Natural killer cell (primary cell): Measurements from ENCODE around the gene GLB1L. TPM values are rescaled to one million over a fixed set of nuclear protein-coding genes. Genes with fewer than 3 reads are reported as not detected.

Source experiments
- ATAC-seq, 3 donors: fragments of 150-1000 bp in 2 of 3; fragments of 200-7000 bp in 1 of 3; cut with Tn5 transposase; 1 replicate in 1 of 3; 2 replicates in 2 of 3; pipeline ENCODE4 v1.10.0; 2021; ENCODE audit warnings: mild to moderate bottlenecking in 2 of 3, moderate library complexity in 2 of 3
- DNase-seq, 2 donors: peaks; one replicate each; pipeline versions ENCODE4 v3.0.0 to v3.0.0-alpha.2; 2013 to 2021; ENCODE audit warnings: mixed read lengths in 1 of 2
- H3K27ac ChIP-seq: one replicate; pipeline ENCODE4 v1.5.1; 2013; ENCODE audit warnings: mild to moderate bottlenecking, low read length
- H3K27me3 ChIP-seq: one replicate; pipeline ENCODE4 v1.6.1; 2013; ENCODE audit warnings: low read length; ENCODE audit not compliant: control insufficient read depth, insufficient read depth
- H3K36me3 ChIP-seq: one replicate; pipeline ENCODE4 v1.6.1; 2013; ENCODE audit warnings: low read length; ENCODE audit not compliant: control insufficient read depth, insufficient read depth
- H3K4me1 ChIP-seq: one replicate; pipeline ENCODE4 v1.6.1; 2013; ENCODE audit warnings: low read length; ENCODE audit not compliant: control insufficient read depth, insufficient read depth
- H3K4me3 ChIP-seq: one replicate; pipeline ENCODE4 v1.5.1; 2013; ENCODE audit warnings: low read length
- H3K9me3 ChIP-seq: one replicate; pipeline ENCODE4 v1.6.1; 2013; ENCODE audit warnings: low read length; ENCODE audit not compliant: control insufficient read depth, insufficient read depth
- H3K27ac Mint-ChIP-seq, 2 donors: one replicate each; pipeline ENCODE4 v1.8.0; 2022; ENCODE audit warnings: mild to moderate bottlenecking in 2 of 2, mixed read lengths in 2 of 2, moderate library complexity in 1 of 2
- H3K27me3 Mint-ChIP-seq, 2 donors: one replicate each; pipeline ENCODE4 v1.8.0; 2022; ENCODE audit warnings: low read depth in 2 of 2, mixed read lengths in 2 of 2
- H3K36me3 Mint-ChIP-seq: one replicate; pipeline ENCODE4 v1.8.0; 2022; ENCODE audit warnings: mixed read lengths
- H3K4me1 Mint-ChIP-seq, 2 donors: one replicate each; pipeline ENCODE4 v1.8.0; 2022; ENCODE audit warnings: mixed read lengths in 2 of 2
- H3K4me3 Mint-ChIP-seq: one replicate; pipeline ENCODE4 v1.8.0; 2022; ENCODE audit warnings: mild to moderate bottlenecking, moderate library complexity, mixed read lengths
- H3K9me3 Mint-ChIP-seq, 2 donors: one replicate each; pipeline ENCODE4 v1.8.0; 2022; ENCODE audit warnings: mixed read lengths in 2 of 2
- CTCF ChIP-seq: fragments of 200-600 bp; IDR thresholded peaks from one replicate; pipeline ENCODE4 v1.8.0; 2022; ENCODE audit warnings: antibody characterized with exemption
- WGBS: methylation state at CpG from one replicate; pipeline ENCODE4 v1.1.7; 2013; ENCODE audit warnings: missing lambda C conversion rate; ENCODE audit not compliant: insufficient coverage; 5-methylcytosine and 5-hydroxymethylcytosine counted together
- intact Hi-C: fragments of 100-400 bp; cut with micrococcal nuclease; formaldehyde crosslinking; loops from one replicate; pipeline ENCODE4 v1.14.2; 2022
- total RNA-seq, 4 donors: library from RNA; stranded (reverse); fragments of 120-200 nt in 1 of 4; gene quantifications; one replicate each; pipeline versions ENCODE4 v1.2.3 to v1.2.4, GENCODE V29; 2013 to 2022

GLB1L gene
- total RNA-seq, 3 donors from 2014 or later (not counting 1 experiment from before 2014, with no cell fraction given), result 4.3 to 7.7 (median 4.5) TPM

GRCh38 chr2:219252570-219252899 lies 7.3 kb upstream of the GLB1L start:
- no peaks in the 10 kb centered on the region for H3K9me3 Mint-ChIP-seq
- H3K27me3 Mint-ChIP-seq, result peaks cover 0 to 3% of the 10 kb centered on the region in 2 donors
- H3K4me1 ChIP-seq, result peaks cover 64% of the 10 kb centered on the region
- peak overlapping the region; percentile 93 for H3K4me3 ChIP-seq
- H3K27me3 ChIP-seq, result no peaks in the 10 kb centered on the region
- intact Hi-C loops, result no loop called here
- no peak for TF ChIP-seq CTCF
- 2% methylated on average over 9 of the region's 9 CpGs for WGBS
- no peak for ATAC-seq
- H3K9me3 ChIP-seq, result no peaks in the 10 kb centered on the region
- H3K4me1 Mint-ChIP-seq, result peaks cover 43 to 63% of the 10 kb centered on the region in 2 donors
- H3K4me3 Mint-ChIP-seq, result peak overlapping the region; percentile 88
- peak in 1 of 2 donors; percentile 63 for DNase-seq
- peaks cover 40% of the 10 kb centered on the region for H3K36me3 ChIP-seq
- H3K36me3 Mint-ChIP-seq, result no peaks in the 10 kb centered on the region
- peak overlapping the region; percentile 86 to 98 for H3K27ac Mint-ChIP-seq
- H3K27ac ChIP-seq, result peak overlapping the region; percentile 81

GRCh38 chr2:219252084-219252483 lies 6.8 kb upstream of the GLB1L start:
- peaks cover 69% of the 10 kb centered on the region for H3K4me1 ChIP-seq
- intact Hi-C loops, result no loop called here
- no peak for ATAC-seq
- H3K9me3 ChIP-seq, result no peaks in the 10 kb centered on the region
- Mint-ChIP-seq H3K27me3 (peaks cover 0 to 3% of the 10 kb centered on the region in 2 donors), H3K36me3 (no peaks in the 10 kb centered on the region), H3K9me3 (no peaks in the 10 kb centered on the region), H3K27ac (peak overlapping the region; percentile 86 to 98), H3K4me3 (peak overlapping the region; percentile 88), H3K4me1 (peaks cover 48 to 67% of the 10 kb centered on the region in 2 donors)
- H3K4me3 ChIP-seq, result peak overlapping the region; percentile 93
- peak overlapping the region; percentile 81 for H3K27ac ChIP-seq
- no peaks in the 10 kb centered on the region for H3K27me3 ChIP-seq
- TF ChIP-seq CTCF, result no peak
- peak in 1 of 2 donors; percentile 45 for DNase-seq
- WGBS, result 74% methylated on average over 4 of the region's 5 CpGs
- H3K36me3 ChIP-seq, result peaks cover 40% of the 10 kb centered on the region

GRCh38 chr2:219251656-219252055 lies 6.4 kb upstream of the GLB1L start:
- H3K4me1 ChIP-seq, result peaks cover 73% of the 10 kb centered on the region
- no peaks in the 10 kb centered on the region for H3K27me3 ChIP-seq
- WGBS, result 82% methylated on average over 6 of the region's 6 CpGs
- peak overlapping the region; percentile 93 for H3K4me3 ChIP-seq
- peaks cover 0 to 3% of the 10 kb centered on the region in 2 donors for H3K27me3 Mint-ChIP-seq
- intact Hi-C loops, result no loop called here
- no peaks in the 10 kb centered on the region for H3K9me3 Mint-ChIP-seq
- H3K9me3 ChIP-seq, result no peaks in the 10 kb centered on the region
- H3K4me3 Mint-ChIP-seq, result peak overlapping the region; percentile 88
- peak overlapping the region; percentile 81 for H3K27ac ChIP-seq
- H3K36me3 Mint-ChIP-seq, result no peaks in the 10 kb centered on the region
- H3K27ac Mint-ChIP-seq, result peak overlapping the region; percentile 86 to 98
- no peak for TF ChIP-seq CTCF
- ATAC-seq (no peak), DNase-seq (no peak)
- peaks cover 52 to 71% of the 10 kb centered on the region in 2 donors for H3K4me1 Mint-ChIP-seq
- peaks cover 40% of the 10 kb centered on the region for H3K36me3 ChIP-seq
